8988T (cell line): ENCODE results near the gene RTP2.
A peak's percentile ranks its signal among the peaks of the same experiment; 100 is the strongest.

Source experiments
- DNase-seq: peaks from one replicate; pipeline ENCODE4 v3.0.0; 2011

Gene RTP2

GRCh38 chr3:187702507-187703033 is at the start of gene RTP2:
Gene RTP2 (minus strand): TSS chr3:187702557. CDS start chr3:187702128, 429 bp downstream.
- no peak for DNase-seq

- DNase-seq, result no peak
Observed at GRCh38 chr3:187750513-187751123, 48.3 kb upstream of the RTP2 start.

DNA sequence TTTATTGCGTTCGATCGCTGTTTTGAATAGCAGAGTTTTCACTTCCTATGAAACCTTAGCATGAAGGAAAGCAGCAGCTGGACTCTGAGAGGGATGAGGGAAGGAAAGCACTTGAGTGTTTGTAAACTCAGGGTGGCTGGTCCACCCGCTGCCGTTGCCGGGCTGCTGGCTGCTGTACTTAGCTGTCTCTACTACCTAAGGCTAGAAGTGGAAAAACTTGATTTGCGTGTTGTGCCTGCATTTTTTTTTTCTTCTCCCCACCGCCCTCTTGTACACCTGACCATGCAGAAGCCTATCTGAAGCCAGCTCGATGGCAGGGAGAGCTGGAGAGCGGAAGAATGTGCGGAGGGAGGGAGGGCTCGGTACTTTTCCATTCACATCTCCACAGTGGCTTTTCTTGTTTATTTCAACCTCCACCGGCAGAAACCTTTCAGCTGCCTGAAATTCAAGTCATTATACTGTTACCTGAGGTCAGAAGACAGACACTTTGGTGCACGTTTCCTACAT is 47.7 kb upstream of the RTP2 start:
- DNase-seq, result no peak

DNA sequence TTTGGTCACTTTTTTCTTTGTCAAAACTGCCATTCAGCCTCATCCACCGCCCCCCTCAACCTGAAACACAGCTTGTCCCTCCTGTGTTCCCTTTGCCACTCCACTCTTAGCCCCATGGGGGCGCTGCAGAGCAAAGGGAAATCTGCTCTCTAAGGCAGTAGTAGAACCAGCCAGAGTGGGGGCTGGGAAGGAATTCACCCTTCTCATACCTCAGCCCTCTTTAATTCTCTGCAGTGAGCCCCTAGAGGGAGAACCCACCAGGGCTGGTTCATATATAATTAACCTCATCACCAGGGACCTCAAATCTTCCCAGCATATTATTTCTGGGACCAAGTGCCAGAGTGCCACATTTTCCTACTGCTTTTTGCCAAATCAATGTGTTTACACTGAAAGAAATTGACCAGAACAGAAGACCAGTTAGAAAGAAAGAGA is 45.7 kb upstream of the RTP2 start:
- DNase-seq, result no peak

DNA sequence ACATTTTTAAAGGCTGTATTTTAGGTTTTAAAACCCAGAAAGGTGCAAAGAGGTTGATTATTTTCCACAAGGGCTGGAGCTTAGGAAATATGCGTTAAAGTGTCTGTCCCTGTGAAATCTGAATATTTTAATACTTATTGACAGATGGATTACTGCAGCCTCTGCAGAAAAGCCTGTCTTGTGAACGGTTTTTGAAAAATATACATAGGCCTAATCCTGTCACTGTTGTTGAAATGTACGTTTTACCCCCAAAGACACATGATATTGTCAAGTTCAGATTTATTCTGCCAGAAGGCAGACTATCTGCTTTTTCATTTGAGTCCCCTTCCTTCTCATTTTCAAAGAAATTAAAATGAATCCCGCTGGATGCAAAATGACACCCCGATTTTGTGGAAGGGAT is 45.1 kb upstream of the RTP2 start:
- DNase-seq, result no peak

GRCh38 chr3:187746442-187747281 is 44.3 kb upstream of the RTP2 start:
- no peak for DNase-seq

DNA sequence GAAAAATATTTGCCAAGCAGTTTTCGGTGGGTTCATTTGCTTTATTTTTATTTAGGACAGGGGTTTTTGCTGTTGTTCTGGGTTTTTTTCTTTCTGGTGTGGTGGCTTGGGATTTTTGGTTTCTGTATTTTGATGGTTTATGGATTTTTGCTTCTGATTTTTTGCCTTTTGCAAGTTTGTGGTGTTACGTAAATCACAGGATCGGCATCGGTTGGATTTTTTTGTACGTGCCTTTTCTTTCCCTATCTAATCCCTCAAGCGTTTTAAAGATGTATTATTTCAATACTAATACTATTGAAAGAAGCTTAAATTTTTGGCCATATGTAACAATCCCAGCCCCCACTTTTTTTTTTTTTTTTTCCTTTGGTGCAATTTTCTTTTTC is 43.7 kb upstream of the RTP2 start:
- DNase-seq, result no peak

- peak; percentile 83 for DNase-seq
Observed at GRCh38 chr3:187745201-187746058, 43.1 kb upstream of the RTP2 start, which contains the start of gene BCL6. Gene BCL6 (minus strand): TSS chr3:187745468. CDS start chr3:187733693, 11,775 bp downstream.

GRCh38 chr3:187744169-187745151 is 42.1 kb upstream of the RTP2 start:
- DNase-seq, result no peak

DNA sequence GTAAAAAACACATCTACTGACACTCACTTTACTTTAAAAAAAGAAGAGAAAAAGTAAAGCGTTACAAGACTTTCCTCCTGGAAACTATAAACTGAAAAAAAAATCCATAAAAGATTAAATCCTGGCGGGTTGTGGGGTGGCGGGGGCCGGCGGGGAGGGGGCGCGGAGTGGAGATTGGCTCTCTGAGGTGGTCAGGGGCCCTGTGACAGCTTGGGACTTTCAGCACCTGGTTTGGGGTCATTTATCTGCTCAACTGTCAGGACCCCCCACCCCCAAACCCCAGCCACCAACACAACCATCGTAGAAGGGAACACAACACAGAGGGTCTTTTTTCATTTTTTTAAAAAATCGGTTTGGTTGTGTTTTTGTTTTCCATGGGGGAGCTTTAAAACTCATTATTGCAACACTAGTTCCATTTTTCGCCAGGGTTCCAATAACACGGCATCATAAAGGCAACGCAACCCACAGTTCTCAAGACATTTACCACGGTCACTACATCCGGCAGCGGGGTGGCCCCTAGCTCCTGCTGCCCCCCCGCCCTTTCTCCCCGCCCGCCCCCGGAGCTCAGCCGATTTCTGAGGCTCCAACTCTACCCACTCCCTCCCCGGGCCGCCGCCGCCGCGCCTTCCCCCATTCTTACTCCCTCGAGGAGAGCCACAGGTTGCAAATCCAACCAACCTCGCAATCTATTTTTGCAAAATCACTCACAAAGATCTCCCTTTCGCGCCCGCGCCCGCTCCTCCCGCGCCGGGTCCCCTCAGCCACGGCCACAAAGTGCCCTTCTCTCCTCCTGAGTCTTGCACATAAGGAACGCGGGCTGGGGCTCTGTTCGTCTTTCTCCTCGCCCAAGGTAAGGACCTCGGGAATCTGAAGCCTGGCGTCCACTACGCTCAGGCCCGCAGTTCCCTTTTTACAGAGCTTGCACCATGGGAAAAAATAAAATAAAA is 41.1 kb upstream of the RTP2 start:
- DNase-seq, result no peak

GRCh38 chr3:187742351-187743171 is 40.2 kb upstream of the RTP2 start:
- no peak for DNase-seq

GRCh38 chr3:187741403-187742350 is 39.3 kb upstream of the RTP2 start:
- DNase-seq, result no peak

- peak; percentile 62 for DNase-seq
Observed at GRCh38 chr3:187740421-187741399, 38.4 kb upstream of the RTP2 start.

DNA sequence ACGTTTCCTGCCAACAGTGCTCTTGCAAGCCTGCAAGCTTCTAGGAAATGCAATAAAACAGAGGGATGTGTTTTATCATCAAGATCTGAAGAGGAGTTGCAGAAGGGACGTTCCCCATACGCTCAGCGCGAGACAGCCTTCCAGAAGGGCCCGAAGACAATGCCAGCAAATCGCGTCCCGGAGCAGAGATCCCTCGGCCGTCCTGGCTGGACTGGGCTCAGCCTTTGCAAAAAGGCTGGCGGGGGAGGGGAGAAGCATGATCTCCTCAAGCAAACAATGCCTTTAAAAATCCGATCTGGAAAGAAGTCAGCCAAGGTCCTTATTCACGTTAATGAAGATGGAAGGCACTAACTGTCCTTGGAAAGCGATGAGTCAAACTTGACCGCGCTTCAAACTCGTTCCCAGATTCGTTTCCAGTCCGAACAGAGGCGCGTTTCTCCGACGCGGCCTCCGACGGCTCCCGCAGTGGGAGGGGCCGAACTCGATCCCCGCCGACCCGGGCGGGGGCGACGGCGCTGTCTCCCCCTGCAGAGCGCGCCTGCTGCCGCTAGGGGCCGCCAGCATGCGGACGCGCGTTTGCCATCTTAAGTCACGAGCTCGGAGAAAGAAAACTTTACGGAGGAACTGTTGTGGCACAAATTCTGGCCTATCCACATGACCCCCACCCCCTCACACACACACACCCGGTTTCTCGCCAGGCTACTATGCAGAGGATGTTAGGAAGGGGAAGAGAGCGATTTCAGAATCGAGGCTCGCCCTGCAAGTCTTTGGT is 37.4 kb upstream of the RTP2 start:
- peak; percentile 81 for DNase-seq

DNA sequence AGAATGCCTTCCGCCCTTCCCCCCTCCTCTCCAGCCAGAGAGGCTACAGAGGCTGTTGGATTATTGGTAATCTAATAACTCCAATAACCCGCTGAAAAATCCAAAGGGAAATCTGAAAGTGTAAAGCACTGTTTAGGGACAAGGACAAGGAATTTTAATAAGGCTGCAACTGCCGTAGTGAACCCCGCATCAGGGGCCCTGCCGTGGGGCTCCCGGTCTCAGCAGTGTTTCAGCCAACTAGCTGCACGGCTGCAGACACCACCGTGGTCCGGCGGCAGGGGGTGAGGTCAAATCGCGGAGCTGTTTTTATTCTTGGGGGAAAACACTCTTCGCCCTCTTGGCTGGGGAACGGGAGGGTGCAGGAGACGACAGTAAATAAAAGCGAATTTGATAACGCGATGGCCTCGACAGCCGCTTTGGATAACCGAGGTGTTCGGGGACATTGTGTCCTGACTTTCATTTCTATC is 36.8 kb upstream of the RTP2 start:
- DNase-seq, result peak; percentile 52
